GM21360 (cell line): ENCODE results near the gene NALCN.

Experiments used
- ATAC-seq: cut with Tn5 transposase; IDR thresholded peaks from one replicate; pipeline ENCODE4 v1.9.1; 2021; ENCODE audit warnings: mild to moderate bottlenecking, moderate library complexity; ENCODE audit not compliant: unreplicated experiment

The NALCN gene

GRCh38 chr13:101211261-101211660, 205.0 kb downstream of the NALCN start:
- no peak for ATAC-seq

- ATAC-seq, result no peak
Observed at GRCh38 chr13:101210774-101211173, 205.5 kb downstream of the NALCN start.

GRCh38 chr13:101209206-101209893, 207.0 kb downstream of the NALCN start:
- ATAC-seq, result no peak

- no peak for ATAC-seq
Observed at GRCh38 chr13:101205408-101205807, 210.9 kb downstream of the NALCN start.

- ATAC-seq, result no peak
Observed at GRCh38 chr13:101204270-101205020, 211.9 kb downstream of the NALCN start.

- ATAC-seq, result no peak
Observed at GRCh38 chr13:101202590-101202989, 213.7 kb downstream of the NALCN start.

- no peak for ATAC-seq
Observed at GRCh38 chr13:101190976-101191375, 225.3 kb downstream of the NALCN start.

GRCh38 chr13:101190337-101190736, 226.0 kb downstream of the NALCN start:
- no peak for ATAC-seq

GRCh38 chr13:101185606-101186005, 230.7 kb downstream of the NALCN start:
- no peak for ATAC-seq

- ATAC-seq, result no peak
Observed at GRCh38 chr13:101181076-101181685, 235.1 kb downstream of the NALCN start.

GRCh38 chr13:101179021-101179420, 237.3 kb downstream of the NALCN start:
- ATAC-seq, result no peak

GRCh38 chr13:101178406-101178805, 237.9 kb downstream of the NALCN start:
- ATAC-seq, result no peak

- no peak for ATAC-seq
Observed at GRCh38 chr13:101170306-101170705, 246.0 kb downstream of the NALCN start.

- no peak for ATAC-seq
Observed at GRCh38 chr13:101157261-101157660, 259.0 kb downstream of the NALCN start.

- no peak for ATAC-seq
Observed at GRCh38 chr13:101155920-101156319, 260.4 kb downstream of the NALCN start.

- no peak for ATAC-seq
Observed at GRCh38 chr13:101152184-101152583, 264.1 kb downstream of the NALCN start.

GRCh38 chr13:101150998-101151397, 265.3 kb downstream of the NALCN start:
- ATAC-seq, result no peak

GRCh38 chr13:101149735-101150384, 266.4 kb downstream of the NALCN start:
- ATAC-seq, result no peak

GRCh38 chr13:101146101-101146898, 270.0 kb downstream of the NALCN start:
- ATAC-seq, result no peak

- no peak for ATAC-seq
Observed at GRCh38 chr13:101144808-101145419, 271.4 kb downstream of the NALCN start.
